Heart left ventricle (tissue), 13 donors: ENCODE data around the gene ZBTB45.

Source experiments
- POLR2A ChIP-seq, 2 donors: fragments of 450-650 bp; IDR thresholded peaks; one replicate each; pipeline ENCODE4 v1.6.1; 2017; ENCODE audit warnings: antibody characterized with exemption in 2 of 2, mild to moderate bottlenecking in 2 of 2, moderate library complexity in 2 of 2
- TF ChIP-seq, protein P1 (sequence below), 12 donors: fragments of 200-600 bp; sonication (generic) in 4 of 12; IDR thresholded peaks; one replicate each; pipeline versions ENCODE4 v1.5.0 to v1.8.0; 2018 to 2022; ENCODE audit warnings: antibody characterized with exemption in 12 of 12, mild to moderate bottlenecking in 5 of 12
- donor health status: ischemic (EF 13 %, LVEDD 7.1; RV severe dilation, severe dysfunction).
- donor health status: DM: no; HTN: yes; CAD: no.
- donor health status: DM: no; HTN: no; CAD: no.
- donor health status: ischemic (EF 25% LVEDD 6.9; RV normal size, moderate dysfunction).
- donor health status: ischemic (EF 25% LVEDD 5.7; RV mildly dilated, moderate dysfunction).
- donor health status: ischemic (EF 35%, LVEDD 5.7; RV mildly dilated, moderate dysfunction).
- donor health status: nonischemic (EF 11% LVEDD 7.7; RV severe dilation, severe dysfunction).
- donor health status: DM: yes; HTN: yes; CAD: no.
- donor health status: PGD.
- donor health status: ischemic (EF 29% LVEDD 5.4; RV normal size, mild dysfunction).
- donor health status: nonischemic (EF 23%, LVEDD 6.1; RV moderate dilation, normal function).

DNA sequence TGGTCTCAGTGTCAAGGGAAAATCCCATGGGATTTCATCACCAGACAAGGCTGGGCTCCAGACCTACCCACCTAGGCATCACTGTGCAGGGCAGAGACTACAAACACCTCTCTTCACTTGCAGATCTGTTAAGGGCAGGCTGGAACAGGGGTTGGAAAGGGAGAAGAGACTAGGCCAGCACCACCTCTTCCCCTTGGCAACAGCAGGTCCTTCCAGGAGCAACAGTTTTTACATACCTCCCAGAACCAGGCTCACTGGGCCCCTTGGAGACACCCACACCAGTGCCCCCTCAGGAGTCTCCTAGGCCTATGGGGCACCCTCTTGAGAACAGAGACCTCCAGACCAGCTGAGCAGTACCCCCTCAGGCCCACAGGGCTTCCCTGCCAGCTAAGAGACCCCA is 41.3 kb upstream of the ZBTB45 start:
- TF ChIP-seq, protein P1, sequence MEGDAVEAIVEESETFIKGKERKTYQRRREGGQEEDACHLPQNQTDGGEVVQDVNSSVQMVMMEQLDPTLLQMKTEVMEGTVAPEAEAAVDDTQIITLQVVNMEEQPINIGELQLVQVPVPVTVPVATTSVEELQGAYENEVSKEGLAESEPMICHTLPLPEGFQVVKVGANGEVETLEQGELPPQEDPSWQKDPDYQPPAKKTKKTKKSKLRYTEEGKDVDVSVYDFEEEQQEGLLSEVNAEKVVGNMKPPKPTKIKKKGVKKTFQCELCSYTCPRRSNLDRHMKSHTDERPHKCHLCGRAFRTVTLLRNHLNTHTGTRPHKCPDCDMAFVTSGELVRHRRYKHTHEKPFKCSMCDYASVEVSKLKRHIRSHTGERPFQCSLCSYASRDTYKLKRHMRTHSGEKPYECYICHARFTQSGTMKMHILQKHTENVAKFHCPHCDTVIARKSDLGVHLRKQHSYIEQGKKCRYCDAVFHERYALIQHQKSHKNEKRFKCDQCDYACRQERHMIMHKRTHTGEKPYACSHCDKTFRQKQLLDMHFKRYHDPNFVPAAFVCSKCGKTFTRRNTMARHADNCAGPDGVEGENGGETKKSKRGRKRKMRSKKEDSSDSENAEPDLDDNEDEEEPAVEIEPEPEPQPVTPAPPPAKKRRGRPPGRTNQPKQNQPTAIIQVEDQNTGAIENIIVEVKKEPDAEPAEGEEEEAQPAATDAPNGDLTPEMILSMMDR (IDR thresholded peaks at IDR 0.05) = no peak
- TF ChIP-seq POLR2A (IDR thresholded peaks at IDR 0.05) = no peak
